ENCODE data around the gene TMEM132A.

DNA sequence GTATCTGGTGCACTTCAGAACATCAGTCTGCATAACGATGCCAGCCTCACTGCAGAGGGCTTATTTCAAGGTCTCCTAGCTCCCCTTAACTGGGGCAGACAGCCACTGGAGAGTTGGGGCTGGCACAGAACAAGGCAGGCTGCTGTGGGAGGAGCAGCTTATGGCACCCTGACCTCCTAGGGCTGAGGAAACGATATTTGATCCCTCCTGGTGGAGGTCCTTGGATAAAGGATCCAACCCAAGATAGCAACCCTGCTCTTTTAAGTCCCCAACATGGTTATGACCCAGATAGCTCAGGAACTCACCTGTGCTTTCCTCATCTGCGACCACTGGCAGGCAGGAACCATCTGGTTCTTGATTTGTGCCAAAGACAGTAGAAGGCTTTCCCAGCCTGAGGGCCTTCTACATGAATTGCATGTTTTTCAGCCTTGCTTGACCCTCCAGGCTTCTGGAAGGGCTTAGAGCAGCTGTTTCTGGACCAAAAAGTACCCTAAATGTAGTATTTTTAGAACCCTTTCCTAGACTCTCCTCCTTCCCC, 7.5 kb upstream of the TMEM132A start:
- TF ChIP-seq ZNF384 (IDR thresholded peaks at IDR 0.05) (no peak), NFRKB (IDR thresholded peaks at IDR 0.05) (no peak), HDGF (IDR thresholded peaks at IDR 0.05; ENCODE audit: borderline replicate concordance) (no peak), FOXK2 (IDR thresholded peaks at IDR 0.05) (no peak)
